Stimulated activated CD4-positive, alpha-beta T cell treated with anti-CD3 and anti-CD28 coated beads, Interleukin-1b, Interleukin-23, amount 100 ng/mL, for 1 hour (primary cell): Measurements from ENCODE around the gene IGSF21.

ENCODE experiments used
- DNase-seq, 2 donors: peaks; one replicate each; pipeline ENCODE4 v3.0.0-alpha.2; 2020; ENCODE audit warnings: low read depth in 2 of 2

IGSF21 gene

GRCh38 chr1:18329469-18330253 is 222.1 kb downstream of the IGSF21 start:
- DNase-seq, result no peak

GRCh38 chr1:18332576-18332975 is 225.0 kb downstream of the IGSF21 start:
- DNase-seq, result no peak

- no peak for DNase-seq
Measured at GRCh38 chr1:18333220-18333619, 225.6 kb downstream of the IGSF21 start.

- no peak for DNase-seq
Measured at GRCh38 chr1:18336801-18337200, 229.2 kb downstream of the IGSF21 start.

- DNase-seq, result no peak
Measured at GRCh38 chr1:18337757-18338156, 230.2 kb downstream of the IGSF21 start.

- DNase-seq, result no peak
Measured at GRCh38 chr1:18339161-18339560, 231.6 kb downstream of the IGSF21 start.

GRCh38 chr1:18340158-18340764 is 232.7 kb downstream of the IGSF21 start:
- DNase-seq, result no peak

GRCh38 chr1:18340787-18341186 is 233.2 kb downstream of the IGSF21 start:
- DNase-seq, result no peak

- DNase-seq, result no peak
Measured at GRCh38 chr1:18341291-18342069, 233.9 kb downstream of the IGSF21 start.

- no peak for DNase-seq
Measured at GRCh38 chr1:18342744-18343143, 235.1 kb downstream of the IGSF21 start.

GRCh38 chr1:18343581-18343980 is 236.0 kb downstream of the IGSF21 start:
- DNase-seq, result no peak

- DNase-seq, result no peak
Measured at GRCh38 chr1:18344755-18345154, 237.2 kb downstream of the IGSF21 start.

- no peak for DNase-seq
Measured at GRCh38 chr1:18347559-18347958, 240.0 kb downstream of the IGSF21 start.

- no peak for DNase-seq
Measured at GRCh38 chr1:18348354-18348753, 240.8 kb downstream of the IGSF21 start.

- no peak for DNase-seq
Measured at GRCh38 chr1:18350747-18351146, 243.1 kb downstream of the IGSF21 start.

- DNase-seq, result no peak
Measured at GRCh38 chr1:18351735-18352134, 244.1 kb downstream of the IGSF21 start.

GRCh38 chr1:18352636-18353265 is 245.2 kb downstream of the IGSF21 start:
- DNase-seq, result no peak

GRCh38 chr1:18353528-18353927 is 245.9 kb downstream of the IGSF21 start:
- no peak for DNase-seq

- no peak for DNase-seq
Measured at GRCh38 chr1:18353992-18354391, 246.4 kb downstream of the IGSF21 start.

- no peak for DNase-seq
Measured at GRCh38 chr1:18354612-18355011, 247.0 kb downstream of the IGSF21 start.

GRCh38 chr1:18357622-18358230 is 250.1 kb downstream of the IGSF21 start:
- no peak for DNase-seq

GRCh38 chr1:18358600-18358999 is 251.0 kb downstream of the IGSF21 start:
- no peak for DNase-seq
